GM19438 (cell line): Measurements from ENCODE around the gene WASF2.

Source experiments
- ATAC-seq: cut with Tn5 transposase; IDR thresholded peaks from one replicate; pipeline ENCODE4 v1.9.1; 2021; ENCODE audit warnings: low read depth; ENCODE audit not compliant: unreplicated experiment

The WASF2 gene

DNA sequence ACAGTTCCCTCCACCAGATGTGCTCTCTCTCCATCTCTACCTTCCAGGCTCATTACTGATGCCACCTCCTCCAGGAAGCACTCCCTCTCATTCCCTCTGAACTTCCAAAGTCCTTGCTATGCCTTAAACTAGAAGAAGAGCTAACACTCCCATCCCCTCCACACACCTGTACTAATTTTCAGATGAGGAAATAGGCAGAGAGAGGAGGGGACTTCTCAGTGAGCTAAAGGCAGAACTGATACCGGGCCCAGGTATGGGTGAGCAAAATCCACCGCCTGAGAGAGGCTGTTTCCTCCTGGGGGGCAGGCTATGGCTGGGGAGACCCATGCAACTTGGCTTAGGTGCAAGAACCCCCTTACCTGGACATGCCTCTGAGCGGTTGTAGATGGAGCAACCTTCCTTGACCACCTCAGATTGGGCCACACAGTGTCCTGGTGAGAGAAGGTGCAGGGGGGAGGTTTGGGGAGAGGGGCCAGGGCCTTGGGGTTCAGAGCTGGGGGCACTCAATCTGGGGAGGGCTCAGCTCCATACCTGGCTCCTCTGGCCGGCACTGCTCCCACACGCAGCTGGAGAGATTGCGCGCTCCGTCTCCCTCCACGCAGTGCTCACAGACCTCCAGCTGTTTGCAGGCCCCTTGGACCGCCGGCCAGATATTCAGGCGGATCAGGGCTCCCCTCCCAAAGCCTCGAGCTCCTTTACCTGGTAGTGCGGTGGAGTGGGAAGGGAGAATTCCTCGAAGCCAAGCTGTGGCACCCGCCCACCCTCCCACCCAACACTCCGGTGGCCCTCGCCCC, 107.8 kb downstream of the WASF2 start:
- ATAC-seq, result no peak

DNA sequence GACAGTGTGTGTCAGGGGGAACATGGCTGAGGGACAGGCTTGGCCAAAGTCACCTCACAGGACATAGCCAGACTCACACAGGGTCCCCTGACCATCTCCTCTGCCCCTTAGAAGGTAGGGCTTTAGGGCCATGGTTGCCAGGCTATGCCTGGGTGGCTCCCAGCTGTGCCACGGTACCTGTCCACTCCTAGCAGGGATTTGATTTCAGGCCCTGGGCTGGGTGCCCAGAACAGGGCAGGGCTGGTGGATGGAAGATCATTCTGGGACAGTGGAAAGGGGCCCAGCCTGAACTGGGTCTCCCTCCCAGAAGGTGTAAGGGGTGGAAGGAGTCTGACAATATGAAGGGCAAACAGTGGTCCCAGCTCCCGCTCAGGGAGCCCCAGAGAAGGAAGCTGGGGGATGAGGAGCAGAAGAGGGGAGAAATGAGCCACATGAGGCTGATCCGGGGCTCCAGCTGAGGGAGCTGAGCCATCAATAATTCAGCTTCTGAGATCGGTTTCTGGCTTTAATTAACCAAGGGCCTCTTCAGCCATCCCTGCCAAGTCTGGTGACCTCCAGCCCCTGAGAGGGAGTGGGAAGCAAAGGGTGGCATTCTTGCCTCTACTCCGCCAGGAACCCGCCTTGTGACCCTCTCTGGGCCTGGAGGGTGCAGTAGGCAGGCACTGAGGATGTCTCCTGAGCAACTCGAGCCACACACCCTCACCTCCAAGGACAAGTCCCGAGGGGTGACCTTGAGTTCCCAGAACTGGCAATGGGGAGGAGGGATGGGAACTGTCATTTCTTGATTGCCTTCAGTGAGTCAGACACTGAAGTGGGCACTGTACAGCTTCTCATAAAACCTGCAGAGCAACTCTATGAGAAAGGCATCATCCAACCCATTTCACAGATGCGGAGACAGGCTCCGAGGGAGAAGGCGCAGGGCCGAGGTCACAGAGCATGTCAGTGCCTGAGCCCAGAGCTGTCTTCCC, 108.9 kb downstream of the WASF2 start:
- ATAC-seq, result no peak

DNA sequence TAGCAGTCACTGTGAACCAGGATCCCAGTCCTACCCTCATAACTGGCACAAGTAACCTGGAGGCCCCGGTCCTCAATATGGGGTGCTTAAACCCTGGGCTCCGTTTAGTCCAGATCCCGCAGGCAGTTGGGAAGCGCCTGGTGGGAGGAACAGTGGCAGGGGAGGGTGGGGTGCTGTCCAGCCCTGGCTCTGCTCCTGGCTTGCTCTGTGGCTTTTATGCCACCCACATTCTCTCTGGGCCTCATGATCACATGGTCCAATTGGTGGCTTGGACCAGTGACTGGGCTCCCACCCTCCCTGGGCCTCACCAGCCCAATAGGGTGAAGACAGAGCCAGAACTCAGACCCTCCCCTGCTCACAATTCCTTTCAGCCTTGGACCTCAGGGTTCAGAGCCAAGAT, 109.7 kb downstream of the WASF2 start:
- no peak for ATAC-seq

DNA sequence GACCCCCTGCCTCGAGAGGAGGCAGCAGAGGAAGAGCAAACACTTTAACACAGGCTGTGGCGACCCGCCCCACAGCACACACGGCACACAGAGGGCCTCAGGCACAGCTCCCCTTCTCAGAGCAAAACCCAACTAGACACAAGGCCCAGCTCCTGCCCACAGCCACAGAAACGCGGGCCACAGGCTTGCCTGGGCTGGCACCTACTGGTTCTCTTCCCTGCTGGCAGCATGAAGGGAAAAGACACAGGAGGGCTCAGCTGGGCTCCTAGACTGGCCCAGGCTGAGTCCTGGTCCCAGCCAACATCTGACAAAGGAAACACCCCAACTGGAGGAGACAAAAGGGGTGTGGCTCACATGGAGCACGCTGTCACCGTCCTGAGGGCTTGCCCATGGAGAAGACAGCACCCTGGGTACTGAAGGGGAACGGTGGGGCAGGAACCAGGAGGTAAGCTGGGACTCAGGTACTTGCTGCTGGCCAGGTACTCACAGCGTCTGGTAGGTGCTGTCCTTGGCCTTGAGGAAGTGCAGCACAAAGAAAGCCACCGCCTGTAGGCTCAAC, 110.3 kb downstream of the WASF2 start:
- ATAC-seq, result no peak

DNA sequence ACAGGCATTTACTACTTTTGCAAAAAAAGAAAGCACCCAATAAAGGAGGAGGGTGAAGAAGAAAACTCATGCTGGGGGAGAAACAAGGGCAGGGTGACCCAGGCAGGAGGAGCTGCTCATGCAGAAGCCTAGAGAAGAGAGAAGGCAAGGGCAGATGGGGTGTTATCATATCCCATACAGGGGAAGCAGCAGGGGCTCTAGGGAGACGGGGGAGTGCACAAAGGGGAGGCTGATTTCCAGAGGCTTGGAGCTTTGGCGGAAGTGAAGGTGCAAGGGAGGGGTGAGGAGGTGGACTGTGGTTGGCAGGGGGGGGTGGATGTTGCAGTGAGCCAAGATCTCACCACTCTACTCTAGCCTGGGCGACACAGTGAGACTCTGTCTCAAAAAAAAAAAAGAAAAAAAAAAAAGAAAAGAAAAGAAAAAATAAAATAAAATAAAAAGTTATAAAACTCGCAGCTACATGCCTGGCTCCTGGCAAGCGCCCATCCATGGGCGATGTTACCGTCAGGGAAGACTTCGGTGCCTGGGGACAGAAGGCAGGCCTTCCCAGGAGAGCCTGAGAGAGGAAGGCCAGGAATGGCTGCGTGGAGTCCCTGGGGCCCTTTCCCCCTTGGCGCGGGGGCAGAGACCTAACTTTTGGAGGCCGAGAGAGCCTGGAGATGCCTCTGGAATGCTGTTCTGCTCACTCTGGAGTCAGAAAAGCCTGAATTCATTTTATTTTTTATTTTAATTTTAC, 112.0 kb downstream of the WASF2 start:
- ATAC-seq, result no peak

DNA sequence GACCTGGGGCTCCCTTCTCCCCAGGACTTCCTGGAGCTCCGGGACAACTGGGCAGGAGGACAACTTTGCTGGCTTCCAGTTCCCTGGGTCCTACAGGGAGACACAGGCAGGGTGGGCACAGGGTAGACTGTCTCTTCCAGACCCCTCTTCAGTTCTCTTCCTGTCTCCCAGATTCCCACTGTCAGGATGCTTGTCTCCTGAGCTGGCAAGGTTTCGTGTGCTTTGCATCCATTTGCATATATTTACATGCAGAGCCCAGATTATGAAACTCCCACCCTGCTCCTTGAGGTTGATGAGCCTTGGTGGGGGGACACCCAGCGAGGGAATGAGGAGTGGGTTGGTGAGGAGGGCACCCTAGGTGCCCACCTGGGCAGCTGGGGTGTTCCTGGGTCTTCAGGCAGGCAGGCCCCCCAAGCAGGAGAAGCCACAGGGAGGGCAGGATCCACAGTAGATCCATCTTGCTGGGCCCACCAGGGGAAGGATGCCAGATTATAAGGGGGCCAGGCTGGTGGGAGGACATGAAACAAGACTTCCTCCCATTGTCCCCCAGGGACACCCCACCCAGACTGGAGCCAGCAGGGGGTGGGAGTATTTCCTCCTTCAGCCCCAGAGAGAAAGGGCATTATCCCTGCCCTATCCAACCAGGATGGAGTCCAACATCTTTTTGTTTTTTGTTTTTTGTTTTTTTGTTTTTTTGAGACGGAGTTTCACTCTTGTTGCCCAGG, 115.4 kb downstream of the WASF2 start, which contains the start of gene FCN3:
TSS of gene FCN3 (minus strand) at position 463 of the 725 bp plus-strand sequence. CDS start at position 457, 6 bp downstream.
- no peak for ATAC-seq

DNA sequence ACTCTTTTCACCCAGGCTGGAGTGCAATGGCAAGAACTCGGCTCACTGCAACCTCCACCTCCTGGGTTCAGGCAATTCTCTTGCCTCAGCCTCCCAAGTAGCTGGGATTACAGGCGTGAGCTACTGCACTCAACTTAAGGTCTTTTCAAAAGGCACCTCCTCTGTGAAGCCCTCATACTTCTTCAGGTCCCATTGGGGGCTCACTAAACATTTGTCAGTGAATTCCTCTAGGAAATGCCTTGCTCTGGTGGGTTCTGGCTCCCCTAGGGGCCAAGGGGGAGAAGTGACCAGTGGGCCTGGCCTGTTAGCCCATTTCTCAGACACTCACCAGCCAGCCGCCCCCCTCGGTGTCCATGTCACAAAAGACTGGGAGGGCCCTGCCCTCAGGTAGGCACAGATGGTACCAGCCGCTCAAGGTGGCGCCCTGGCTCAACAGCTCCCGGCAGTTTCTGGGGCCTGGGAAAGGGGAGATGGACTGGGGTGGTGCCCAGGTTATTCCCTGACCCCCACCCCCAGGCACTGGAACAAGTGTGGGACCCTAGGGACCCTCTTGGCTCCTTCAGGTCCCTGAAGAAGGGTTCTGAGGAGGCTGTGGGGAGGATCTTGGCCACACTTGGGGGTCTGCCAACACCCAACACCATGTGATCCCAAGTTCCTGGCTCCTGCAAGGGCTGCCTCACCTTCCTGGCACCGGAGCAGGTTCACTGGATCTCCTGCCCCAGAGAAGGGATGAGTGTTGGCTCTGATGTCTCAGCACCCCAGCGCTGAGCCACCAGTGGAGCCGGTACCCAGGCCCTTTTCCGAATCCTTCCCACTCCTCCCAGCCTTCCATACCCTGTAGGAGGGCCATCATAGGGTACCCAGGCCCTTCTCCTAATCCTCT, 116.9 kb downstream of the WASF2 start:
- ATAC-seq, result no peak

DNA sequence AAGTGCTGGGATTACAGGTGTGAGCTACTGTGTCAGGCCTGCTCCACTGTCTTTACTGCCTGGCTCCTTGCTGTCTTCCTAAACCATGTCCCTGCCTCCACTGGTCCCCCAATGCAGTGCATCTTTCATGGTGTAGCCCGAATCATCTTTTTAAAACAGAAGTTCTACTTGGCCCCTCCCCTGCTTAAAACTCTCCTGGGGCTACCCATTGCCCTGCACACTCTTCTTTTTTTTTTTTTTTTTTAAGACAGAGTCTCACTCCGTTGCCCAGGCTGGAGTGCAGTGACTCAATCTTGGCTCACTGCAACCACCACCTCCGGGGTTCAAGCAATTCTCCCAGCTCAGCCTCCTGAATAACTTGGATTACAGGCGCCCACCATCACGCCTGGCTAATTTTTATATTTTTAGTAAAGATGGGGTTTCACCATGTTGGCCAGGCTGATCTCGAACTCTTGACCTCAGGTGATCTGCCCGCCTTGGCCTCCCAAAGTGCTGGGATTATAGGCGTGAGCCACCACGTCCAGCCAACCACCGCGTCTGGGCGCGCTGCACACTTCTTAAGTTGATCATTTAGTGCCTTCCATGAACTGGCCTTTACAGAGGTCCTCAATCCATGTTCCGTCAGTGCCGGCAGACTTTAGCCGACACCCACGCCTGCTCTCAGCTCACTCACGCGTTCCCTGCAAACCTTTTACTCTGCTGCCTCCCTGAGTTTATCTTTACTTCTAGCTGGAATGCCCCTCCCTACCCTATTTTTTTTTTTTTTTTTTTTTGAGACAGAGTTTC, 117.8 kb downstream of the WASF2 start:
- no peak for ATAC-seq

DNA sequence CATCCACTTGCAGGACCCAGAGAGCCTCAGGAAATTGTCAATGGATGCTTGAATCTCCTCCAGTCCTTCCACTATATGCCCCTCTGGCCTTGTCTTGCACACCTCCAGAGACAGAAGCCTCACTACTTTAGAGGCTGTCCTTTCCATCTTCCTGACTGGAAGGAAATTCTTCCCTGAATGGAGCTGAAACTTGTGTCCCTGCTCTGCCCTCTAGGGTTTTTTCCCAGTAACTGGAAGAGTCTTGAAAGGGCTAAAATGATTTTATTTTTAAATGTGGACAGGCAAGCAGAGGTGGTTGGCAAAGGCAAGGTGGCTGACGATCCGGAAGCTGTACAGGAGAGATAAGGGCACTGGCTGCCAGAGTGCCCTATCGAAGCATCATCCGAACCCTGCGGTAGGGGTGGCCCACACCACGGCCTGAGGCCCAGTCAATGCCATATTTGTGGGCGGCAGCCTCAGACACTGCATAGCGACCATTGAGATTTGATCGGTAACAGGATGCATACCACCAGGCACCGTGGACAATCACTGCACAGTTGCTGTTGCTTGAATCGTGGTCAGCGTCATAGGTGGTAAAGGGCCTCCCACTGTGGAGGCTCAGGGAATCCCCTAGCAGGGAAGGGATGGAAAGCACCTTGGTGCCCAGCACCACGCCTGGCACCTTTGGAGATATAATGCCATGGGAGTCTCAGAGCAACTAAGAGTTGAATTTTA, 120.9 kb downstream of the WASF2 start:
- no peak for ATAC-seq

DNA sequence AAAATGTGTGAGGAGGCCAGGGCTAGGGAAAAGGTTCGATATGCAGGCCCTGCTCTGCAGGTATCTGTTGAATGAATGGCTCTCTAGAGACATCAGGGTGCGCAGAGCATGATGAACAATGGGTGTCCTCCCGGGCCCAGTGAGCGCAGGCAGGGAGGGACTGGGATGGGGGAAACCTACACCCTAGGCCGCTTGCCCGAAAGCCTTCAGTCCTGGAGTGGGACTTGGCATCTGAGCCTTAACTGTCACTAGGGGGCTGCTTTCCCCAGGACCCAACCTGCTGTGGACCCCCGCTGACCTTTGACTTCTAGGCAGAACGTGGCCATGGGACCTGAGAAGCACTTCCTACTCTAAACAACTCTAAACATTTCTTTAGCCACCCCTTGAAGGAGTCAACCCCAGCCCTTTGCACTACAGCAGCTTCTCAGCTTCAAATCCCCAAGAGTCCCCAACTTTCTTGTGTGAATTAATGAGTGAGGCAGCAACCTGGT, 122.8 kb downstream of the WASF2 start:
- ATAC-seq, result no peak

DNA sequence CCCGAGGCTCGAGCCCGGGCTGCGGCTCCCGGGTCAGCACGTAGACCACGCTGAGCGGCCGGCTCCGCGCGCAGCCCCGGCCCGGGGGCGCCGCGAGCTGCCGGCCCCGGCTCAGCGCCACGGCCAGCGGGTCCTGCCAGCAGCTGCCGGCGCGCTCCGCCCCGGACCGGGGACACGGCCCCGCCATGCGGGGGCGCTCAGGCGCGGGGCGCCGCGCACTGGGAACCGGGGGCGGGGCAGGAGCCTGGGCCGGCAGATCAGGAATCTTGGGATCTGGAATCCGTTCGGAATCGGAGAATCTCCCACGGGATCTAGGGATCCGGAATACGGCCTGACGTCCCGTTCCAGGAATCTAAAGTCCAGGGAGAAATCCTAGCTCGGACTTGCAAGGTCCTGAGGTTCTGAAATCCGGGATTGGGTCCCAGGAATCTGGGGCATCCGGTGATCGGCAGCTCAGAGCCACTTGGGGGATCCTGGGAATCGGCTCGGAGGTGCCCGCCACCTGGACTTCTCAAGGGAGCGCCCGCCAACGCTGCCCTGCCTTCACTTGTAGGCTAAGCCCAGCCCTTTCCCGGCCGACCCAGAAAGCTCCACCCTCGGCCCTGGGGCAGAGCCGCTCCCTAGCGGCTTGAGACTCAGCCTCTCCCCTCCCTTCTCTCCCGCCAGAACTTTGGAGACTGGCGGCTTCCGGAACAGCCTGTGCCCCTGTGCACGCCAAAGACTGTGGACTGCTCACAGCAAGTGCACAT, 123.4 kb downstream of the WASF2 start, which contains the start of gene MAP3K6:
TSS of gene MAP3K6 (minus strand) at position 551 of the 749 bp plus-strand sequence. CDS start at position 187, 364 bp downstream.
- ATAC-seq, result peak; percentile 38

DNA sequence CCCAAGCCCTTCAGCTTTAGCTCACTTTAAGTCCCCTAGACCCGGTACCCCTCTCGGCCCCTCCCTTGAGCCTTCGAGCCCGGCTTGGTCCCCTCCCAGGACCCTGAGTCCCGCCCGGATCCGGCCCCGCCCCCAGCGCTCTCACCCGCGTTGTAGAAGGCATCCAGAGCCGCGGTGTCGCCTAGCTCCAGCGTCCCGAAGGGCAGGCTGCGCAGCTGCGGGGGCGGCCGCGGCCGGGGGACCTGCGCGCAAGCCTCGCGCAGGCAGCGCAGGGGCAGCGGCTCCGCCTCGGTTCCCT, 123.9 kb downstream of the WASF2 start:
- ATAC-seq, result peak; percentile 41

DNA sequence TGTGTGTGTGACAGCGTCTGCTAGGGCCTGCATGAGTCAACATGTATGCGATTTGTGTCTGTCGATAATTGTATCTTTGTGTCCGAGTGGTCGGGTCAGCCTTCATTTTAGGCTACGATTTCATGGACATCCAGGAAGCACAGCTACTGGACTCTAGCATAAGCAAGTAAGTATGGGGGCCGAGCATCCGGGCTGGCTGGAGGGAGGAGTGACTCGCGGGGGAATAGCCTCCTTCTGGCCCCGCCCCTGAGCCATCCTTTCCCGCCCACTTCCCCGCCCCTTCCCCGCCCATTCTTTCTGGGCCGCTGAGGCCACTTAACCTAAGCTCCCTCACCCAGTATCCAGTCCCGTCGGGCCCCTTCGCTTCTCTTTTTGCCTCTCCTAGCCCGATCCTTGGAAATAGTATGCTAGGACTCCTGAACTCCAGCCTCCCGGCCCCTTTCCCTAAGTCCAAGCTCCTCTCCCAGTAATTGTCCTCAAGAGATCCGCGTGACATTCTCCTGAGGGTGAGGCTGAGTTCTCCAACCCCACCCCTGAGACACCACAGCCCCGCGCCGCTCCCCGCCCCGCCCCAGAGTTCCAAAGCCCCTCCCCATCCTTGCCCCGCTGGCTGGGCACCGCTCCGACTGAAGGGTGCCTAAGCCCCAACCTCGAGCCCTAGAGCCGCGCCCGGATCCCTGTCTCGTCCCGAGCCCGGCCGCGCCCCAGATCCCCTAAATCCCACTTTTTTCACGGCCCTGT, 124.4 kb downstream of the WASF2 start:
- peak; percentile 35 for ATAC-seq

DNA sequence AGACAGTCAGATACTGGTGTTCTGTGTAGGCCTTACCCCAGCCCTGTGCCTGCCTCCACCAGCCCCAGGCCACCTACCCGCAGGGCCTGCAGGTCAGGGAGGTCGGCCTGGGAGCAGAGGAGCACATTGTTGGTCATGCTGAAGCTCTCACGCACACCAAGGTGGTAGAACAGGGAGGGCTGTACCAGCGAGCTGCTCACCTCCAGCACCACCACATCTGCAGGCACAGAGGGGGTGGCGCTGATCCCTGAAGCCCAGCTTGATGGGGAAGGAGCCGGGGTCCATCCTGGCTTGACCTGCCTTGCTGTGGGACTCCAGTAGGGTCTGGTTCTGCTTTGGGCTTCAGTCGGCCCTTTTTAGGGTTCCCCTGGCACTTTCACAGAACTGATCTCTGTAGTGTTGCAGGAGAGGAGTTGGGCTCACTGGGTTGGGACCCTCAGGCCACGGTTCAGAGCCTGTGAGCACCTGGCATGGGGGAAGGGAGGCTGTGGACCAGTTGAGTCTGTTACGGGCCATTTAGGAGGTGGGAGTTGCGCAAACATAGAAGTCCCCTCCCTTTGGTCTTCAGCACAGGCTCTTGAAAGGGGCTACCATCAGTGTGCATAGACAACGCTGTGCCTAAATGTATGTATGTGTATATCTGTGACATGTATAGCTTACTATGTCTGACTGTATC, 125.1 kb downstream of the WASF2 start:
- peak; percentile 8 for ATAC-seq
